ENCODE measurements around the gene SCUBE3.

Gene SCUBE3

GRCh38 chr6:35165630-35166071 is 48.1 kb upstream of the SCUBE3 start:
- Histone ChIP-seq H2AFZ (ENCODE audit: low read depth, low read length, severe bottlenecking) (no peak overlapping the region), H3K4me2 (ENCODE audit: low read depth, low read length, poor library complexity, severe bottlenecking) (no peak overlapping the region), H3K9me3 (ENCODE audit: insufficient read depth, low read length) (no peaks in the 10 kb centered on the region), H3K4me3 (ENCODE audit: insufficient read depth, low read length, poor library complexity, severe bottlenecking) (no peak overlapping the region), H4K20me1 (ENCODE audit: low read depth, low read length) (no peaks in the 10 kb centered on the region), H3K27me3 (ENCODE audit: low read length) (no peaks in the 10 kb centered on the region), H3K79me2 (ENCODE audit: insufficient read depth, low read length) (no peaks in the 10 kb centered on the region), H3K9me2 (replicated peaks; ENCODE audit: insufficient read depth, low read length) (no peaks in the 10 kb centered on the region), H3K9ac (ENCODE audit: low read length) (no peak overlapping the region), H3K27ac (ENCODE audit: low read depth, low read length) (no peak overlapping the region), H3F3A (ENCODE audit: insufficient read depth) (no peaks in the 10 kb centered on the region), H3K36me3 (ENCODE audit: low read length) (no peaks in the 10 kb centered on the region)
- TF ChIP-seq CTCF (IDR thresholded peaks at IDR 0.05; ENCODE audit: insufficient read depth, low read length, poor library complexity, severe bottlenecking): no peak
- TF ChIP-seq EZH2phosphoT487 (conservative IDR thresholded peaks at IDR 0.05; ENCODE audit: low read length): no peak

- H3K4me2 ChIP-seq (ENCODE audit: low read depth, low read length, poor library complexity, severe bottlenecking): no peak overlapping the region
- H3K9me3 ChIP-seq (ENCODE audit: insufficient read depth, low read length): no peaks in the 10 kb centered on the region
- no peak overlapping the region for H3K9ac ChIP-seq (ENCODE audit: low read length)
- no peaks in the 10 kb centered on the region for H3K27me3 ChIP-seq (ENCODE audit: low read length)
- H3K36me3 ChIP-seq (ENCODE audit: low read length): no peaks in the 10 kb centered on the region
- H3K79me2 ChIP-seq (ENCODE audit: insufficient read depth, low read length): no peaks in the 10 kb centered on the region
- H3K4me3 ChIP-seq (ENCODE audit: insufficient read depth, low read length, poor library complexity, severe bottlenecking): no peak overlapping the region
- H3K9me2 ChIP-seq (replicated peaks; ENCODE audit: insufficient read depth, low read length): no peaks in the 10 kb centered on the region
- no peaks in the 10 kb centered on the region for H3F3A ChIP-seq (ENCODE audit: insufficient read depth)
- H3K27ac ChIP-seq (ENCODE audit: low read depth, low read length): no peak overlapping the region
- no peaks in the 10 kb centered on the region for H4K20me1 ChIP-seq (ENCODE audit: low read depth, low read length)
- no peak for TF ChIP-seq CTCF (IDR thresholded peaks at IDR 0.05; ENCODE audit: insufficient read depth, low read length, poor library complexity, severe bottlenecking)
- TF ChIP-seq EZH2phosphoT487 (conservative IDR thresholded peaks at IDR 0.05; ENCODE audit: low read length): no peak
- no peak overlapping the region for H2AFZ ChIP-seq (ENCODE audit: low read depth, low read length, severe bottlenecking)
These were observed 47.6 kb upstream of the SCUBE3 start for GRCh38 chr6:35166116-35166515.

- Histone ChIP-seq H3K9me2 (replicated peaks; ENCODE audit: insufficient read depth, low read length) (no peaks in the 10 kb centered on the region), H3K27ac (ENCODE audit: low read depth, low read length) (no peak overlapping the region), H3K79me2 (ENCODE audit: insufficient read depth, low read length) (no peaks in the 10 kb centered on the region), H3K4me2 (ENCODE audit: low read depth, low read length, poor library complexity, severe bottlenecking) (no peak overlapping the region), H3K9me3 (ENCODE audit: insufficient read depth, low read length) (no peaks in the 10 kb centered on the region), H2AFZ (ENCODE audit: low read depth, low read length, severe bottlenecking) (no peak overlapping the region), H3K27me3 (ENCODE audit: low read length) (no peaks in the 10 kb centered on the region), H3K9ac (ENCODE audit: low read length) (no peak overlapping the region), H3K4me3 (ENCODE audit: insufficient read depth, low read length, poor library complexity, severe bottlenecking) (no peak overlapping the region), H3F3A (ENCODE audit: insufficient read depth) (no peaks in the 10 kb centered on the region), H4K20me1 (ENCODE audit: low read depth, low read length) (no peaks in the 10 kb centered on the region), H3K36me3 (ENCODE audit: low read length) (no peaks in the 10 kb centered on the region)
- TF ChIP-seq CTCF (IDR thresholded peaks at IDR 0.05; ENCODE audit: insufficient read depth, low read length, poor library complexity, severe bottlenecking) (no peak), EZH2phosphoT487 (conservative IDR thresholded peaks at IDR 0.05; ENCODE audit: low read length) (no peak)
These were observed 47.2 kb upstream of the SCUBE3 start for GRCh38 chr6:35166520-35166919.
